HG03108 (cell line): Measurements from ENCODE around the gene MBOAT7.
"Not testable (repeated sequence)": the region's sequence is repeated elsewhere in the genome, so short reads cannot be mapped to it uniquely, and the experiment has no call there.

Experiments
- ATAC-seq: cut with Tn5 transposase; IDR thresholded peaks from one replicate; pipeline ENCODE4 v1.9.1; 2021; ENCODE audit warnings: moderate library complexity; ENCODE audit not compliant: unreplicated experiment

MBOAT7 gene, protein sequence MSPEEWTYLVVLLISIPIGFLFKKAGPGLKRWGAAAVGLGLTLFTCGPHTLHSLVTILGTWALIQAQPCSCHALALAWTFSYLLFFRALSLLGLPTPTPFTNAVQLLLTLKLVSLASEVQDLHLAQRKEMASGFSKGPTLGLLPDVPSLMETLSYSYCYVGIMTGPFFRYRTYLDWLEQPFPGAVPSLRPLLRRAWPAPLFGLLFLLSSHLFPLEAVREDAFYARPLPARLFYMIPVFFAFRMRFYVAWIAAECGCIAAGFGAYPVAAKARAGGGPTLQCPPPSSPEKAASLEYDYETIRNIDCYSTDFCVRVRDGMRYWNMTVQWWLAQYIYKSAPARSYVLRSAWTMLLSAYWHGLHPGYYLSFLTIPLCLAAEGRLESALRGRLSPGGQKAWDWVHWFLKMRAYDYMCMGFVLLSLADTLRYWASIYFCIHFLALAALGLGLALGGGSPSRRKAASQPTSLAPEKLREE

DNA sequence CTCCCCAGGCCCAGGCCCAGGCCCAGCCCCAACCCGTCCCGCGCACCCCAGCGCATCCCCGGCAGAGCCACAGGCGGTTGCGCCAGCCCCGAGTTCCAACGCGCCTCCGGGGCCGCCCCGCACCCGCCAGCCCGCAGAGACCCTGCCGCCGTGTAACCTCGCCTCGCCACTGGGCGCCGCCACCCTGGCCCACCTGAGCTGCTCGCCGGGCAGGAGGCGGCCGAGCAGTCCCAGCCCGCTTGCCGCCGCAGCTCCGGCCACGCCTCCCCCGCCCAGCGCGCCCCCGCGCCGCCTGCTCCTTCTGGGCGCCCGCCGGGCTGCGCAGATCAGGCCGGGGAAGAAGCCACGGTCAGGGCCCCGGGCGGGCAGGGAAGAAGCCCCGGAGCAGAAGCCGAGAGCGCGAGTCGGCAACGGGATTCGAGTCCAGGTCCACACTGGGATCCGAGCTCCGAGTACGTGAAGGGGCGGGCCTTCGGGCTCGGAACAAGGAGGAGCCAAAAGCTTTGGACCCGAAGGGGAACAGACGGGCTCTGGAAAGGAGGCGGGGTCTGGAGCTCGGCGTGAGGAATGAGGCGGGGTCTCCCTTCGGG lies at the start of gene MBOAT7:
Gene MBOAT7, minus strand, starts transcription at position 436 of the 590 bp plus-strand sequence. CDS start 1,072 bp downstream, outside the sequence.
- peak; percentile 36 for ATAC-seq

GRCh38 chr19:54233941-54234340 lies 44.6 kb upstream of the MBOAT7 start:
- ATAC-seq: no peak

DNA sequence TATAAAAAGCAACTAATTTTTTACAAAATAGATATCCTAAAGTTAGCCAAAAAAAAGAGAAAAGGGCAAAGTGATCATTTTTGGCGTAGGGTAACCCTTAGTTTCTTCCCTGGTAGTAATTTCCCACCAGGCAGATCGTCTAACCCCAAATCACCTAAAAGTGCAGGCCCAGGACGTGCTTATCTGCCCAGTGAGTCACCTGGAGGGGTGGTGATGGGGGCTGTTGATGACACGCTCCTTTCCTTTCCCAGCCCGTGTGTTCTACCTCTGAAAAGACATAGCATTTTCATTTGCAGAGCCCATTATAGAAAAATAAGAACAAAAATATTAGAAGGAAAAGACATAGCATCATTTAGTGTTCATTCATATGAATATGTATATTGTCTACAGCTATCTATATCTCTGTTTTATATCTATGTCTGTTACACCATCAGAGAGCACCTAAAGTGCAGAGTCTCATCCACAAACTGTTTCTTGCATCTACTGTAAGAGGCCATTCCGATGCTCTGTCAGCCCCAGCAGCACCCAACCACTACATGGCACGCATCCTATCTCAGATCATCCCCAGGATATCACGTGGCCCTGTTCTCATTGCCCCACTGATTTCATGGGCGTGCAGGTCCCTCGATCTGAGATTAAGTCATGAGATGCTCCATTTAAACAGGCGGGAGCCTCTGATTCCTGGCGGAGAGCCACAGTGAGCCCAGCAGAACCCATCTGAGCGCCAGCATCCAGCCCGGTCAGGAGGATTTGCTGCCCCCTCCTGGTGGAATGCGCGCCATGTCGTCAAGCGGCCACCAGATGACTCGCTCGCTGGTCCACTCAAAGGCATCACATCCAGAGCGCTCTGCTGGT lies 41.9 kb upstream of the MBOAT7 start:
- no peak for ATAC-seq

DNA sequence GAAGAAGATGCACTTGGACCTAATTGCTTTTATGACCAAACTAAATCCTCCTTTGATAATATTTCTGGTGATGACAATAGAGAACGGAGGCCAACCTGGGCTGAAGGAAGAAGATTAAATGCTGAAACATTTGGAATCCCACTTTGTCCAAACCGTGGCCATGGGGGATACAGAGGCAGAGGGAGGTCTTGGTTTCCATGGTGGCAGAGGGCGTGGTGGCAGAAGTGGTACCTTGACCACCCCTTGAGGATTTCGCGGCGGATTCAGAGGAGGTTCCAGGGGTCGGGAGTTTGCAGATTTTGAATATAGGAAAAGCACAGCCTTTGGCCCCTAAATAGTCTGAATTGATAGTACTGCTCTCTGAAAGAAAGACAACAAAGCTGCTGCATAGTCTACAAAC lies 40.7 kb upstream of the MBOAT7 start:
- no peak for ATAC-seq

DNA sequence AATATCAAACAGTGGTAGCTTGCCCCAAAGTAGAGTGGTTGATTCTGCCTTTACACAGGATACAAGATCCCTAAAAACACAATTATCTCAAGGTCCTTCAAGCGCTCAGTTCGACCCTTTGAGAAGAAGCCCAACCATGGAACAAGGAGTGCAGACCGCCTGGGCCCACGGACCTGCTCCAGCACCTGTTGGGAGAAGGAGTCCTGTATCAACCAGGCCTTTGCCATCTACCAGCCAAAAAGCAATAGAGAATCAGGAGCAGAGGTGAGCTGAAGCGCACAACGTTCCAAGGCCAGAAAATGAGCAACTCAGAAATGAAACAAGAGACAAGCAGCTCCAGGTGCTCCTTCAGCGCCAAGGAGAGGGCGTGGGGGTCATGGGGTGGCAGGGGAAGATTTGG lies 39.8 kb upstream of the MBOAT7 start:
- ATAC-seq: no peak

DNA sequence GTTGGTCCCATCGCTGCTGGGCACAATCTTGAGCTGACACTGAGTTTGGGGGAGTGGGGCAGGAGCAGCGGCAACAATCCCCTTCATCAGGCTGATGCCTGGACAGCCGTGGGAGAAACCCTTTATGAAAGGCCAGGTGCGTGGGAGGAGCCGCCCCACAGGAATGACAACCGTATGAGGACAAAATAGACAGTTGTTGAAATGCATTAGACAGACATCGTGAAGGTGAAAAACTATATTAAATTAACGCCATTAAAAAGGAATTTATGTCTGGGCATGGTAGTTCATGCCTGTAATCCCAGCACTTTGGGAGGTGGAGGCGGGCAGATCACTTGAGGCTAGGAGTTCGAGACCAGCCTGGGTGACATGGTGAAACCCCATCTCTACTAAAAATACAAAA lies 35.2 kb upstream of the MBOAT7 start:
- ATAC-seq: not testable (repeated sequence)

GRCh38 chr19:54223937-54224281 lies 34.5 kb upstream of the MBOAT7 start:
- not testable (repeated sequence) for ATAC-seq

DNA sequence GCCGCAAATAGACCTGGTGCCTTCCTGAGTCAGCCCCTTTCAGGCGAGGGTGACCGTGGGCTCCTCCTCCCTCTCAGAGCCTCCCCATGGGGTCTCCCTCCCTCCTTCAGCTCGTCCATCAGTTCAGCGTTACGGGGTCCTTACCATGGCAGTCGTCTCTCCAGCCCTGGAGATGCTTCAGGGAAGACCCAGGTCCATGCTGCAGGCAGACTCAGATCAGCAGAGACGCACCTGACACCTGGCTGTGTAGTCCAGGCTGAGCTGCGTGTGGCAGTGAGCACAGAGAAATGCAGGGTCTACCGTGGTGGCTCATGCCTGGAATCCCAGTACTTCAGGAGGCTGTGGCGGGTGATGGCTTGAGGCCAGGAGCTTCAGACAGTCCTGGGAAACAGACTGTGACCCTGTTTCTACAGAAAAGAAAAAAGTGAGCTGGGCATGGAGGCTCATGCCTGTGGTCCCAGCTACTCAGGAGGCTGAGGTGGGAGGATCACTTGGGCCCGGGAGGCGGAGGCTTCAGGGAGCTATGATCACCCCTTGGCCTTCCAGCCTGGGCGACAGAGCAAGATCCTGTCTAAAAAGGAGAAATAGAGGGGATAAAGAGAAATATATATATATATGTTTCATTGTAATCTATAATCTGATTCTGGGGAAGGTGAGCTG lies 34.0 kb upstream of the MBOAT7 start:
- ATAC-seq: not testable (repeated sequence)

DNA sequence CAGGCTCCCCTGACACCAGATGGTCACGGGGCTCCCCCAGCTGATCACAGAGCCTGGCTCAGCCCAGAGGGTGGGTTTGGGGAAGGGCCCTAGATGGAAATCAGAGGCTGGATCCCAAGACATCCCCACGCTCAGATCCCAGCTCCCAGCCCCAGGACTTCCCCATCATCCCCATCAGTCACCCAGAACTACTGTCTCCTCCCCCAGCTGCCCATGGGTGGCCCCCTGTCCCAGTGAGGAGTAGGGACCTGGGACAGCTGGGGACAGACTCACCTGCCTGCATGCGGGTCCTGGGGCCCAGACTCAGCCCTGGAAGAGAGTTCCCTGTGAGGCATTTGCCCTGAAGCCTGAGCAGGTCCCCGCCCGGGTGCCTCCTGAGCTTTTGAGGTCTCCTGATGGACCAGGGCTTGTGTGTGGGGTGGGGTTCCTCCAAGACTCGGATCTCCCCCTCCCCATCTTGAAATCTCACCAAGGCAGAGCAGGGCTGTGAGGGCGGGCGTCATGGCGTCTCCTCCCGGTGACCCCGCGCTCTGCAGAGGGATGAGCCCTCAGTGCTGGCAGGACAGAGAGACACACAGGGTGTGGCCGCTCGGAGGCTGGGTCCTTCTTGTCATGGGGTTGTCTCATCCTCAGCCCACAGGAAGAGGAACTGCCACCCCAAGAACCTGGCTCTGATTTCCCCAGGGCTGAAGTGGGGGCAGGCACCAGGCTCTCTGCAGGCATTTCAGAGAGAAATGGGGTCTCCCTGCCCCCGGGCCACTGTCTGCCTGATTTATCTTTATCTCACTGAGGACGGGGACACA lies 33.3 kb upstream of the MBOAT7 start, which contains the start of gene LILRB3:
Gene LILRB3, minus strand, starts transcription at position 534 of the 803 bp plus-strand sequence. Its CDS starts 31 bp downstream, at position 503.
- ATAC-seq: not testable (repeated sequence)

GRCh38 chr19:54221947-54222346 lies 32.6 kb upstream of the MBOAT7 start:
- not testable (repeated sequence) for ATAC-seq

DNA sequence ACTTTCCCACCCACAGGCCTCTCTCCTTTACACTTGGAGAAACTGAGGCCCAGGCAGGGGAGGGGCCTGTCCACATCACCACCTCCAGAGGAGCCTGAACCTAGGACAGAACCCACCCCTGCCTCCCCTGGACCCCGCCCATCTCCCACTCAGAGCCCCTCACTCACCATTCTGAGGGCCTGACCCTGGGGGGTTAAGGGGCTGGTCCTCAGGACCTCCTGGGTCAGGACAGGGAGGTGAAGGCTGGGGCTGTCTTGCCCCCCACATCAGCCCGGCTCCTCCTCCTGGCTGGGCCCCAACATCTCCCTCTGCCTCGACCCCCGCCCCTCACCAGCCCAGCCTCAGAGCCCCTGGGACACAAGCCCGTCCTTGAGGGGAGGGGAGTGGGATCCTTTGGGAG lies 30.3 kb upstream of the MBOAT7 start:
- not testable (repeated sequence) for ATAC-seq

- no peak for ATAC-seq
Observed at GRCh38 chr19:54218960-54219661, 29.7 kb upstream of the MBOAT7 start.

GRCh38 chr19:54218259-54218658 lies 28.9 kb upstream of the MBOAT7 start:
- no peak for ATAC-seq

DNA sequence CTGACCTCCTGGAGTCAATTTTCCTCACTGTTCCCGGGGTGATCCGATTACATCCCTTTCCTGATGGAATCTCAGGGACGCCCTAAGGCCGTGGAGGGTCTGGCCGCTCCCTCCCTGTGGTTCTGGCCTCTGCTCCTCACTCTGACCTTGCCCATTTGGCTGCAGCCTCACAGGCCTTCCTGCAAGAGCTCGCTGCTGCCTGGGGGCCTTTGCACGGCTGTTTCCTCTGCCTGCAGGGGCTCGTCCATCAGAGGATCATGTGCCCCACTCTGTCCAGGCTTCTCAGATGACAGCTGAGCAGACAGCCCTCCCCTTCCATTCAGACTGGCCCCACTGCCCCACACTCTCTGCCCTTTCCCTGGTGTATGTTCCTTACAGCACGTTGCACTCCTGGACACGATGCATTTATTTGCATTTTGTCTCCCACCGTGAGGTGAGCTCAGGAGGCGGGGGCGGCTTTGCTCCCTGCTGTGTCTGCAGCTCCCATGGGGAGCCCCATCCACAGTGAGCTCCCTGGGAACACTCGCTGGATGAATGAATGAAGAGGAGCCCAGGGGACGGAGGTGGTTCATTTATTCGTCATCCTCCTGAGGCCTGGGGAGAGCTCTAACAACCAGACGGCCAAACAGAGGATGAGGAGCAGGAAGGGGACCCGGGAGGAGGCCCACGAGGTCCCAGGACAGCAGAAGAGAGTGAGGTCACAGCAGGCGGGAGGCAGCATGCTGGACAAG lies 28.3 kb upstream of the MBOAT7 start:
- ATAC-seq: not testable (repeated sequence)

DNA sequence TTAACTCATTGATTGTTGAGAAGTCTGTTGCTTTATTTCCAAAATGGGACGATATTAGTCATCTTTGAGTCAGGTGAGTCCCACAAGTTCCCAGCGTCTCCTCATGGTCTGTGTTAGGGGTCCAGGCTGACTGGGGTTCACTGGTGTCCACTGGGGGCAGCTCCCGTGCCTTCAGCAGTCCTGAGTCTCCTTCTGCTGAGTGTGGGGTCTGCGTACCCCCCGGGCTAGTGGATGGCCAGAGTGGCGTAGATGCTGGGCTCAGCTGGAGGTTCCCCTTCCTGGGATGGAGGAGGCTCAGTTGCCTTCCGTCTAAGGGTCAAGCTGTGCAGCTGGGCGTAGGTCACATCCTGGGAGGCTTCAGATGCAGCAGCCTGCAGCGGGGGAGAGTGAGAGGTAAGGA lies 27.5 kb upstream of the MBOAT7 start:
- ATAC-seq: no peak

DNA sequence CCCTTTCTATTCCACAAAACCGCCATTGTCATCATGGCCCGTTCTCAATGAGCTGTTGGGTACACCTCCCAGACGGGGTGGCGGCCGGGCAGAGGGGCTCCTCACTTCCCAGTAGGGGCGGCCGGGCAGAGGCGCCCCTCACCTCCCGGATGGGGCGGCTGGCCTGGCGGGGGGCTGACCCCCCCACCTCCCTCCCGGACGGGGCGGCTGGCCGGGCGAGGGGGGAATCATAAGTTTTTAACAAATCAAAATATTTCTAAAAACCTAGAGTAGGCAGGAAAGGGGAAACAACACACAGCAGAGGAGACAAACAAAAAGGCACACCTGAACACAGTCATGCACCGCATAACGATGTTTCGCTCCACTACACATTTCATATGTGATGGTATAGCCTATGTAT lies 25.4 kb upstream of the MBOAT7 start:
- not testable (repeated sequence) for ATAC-seq

DNA sequence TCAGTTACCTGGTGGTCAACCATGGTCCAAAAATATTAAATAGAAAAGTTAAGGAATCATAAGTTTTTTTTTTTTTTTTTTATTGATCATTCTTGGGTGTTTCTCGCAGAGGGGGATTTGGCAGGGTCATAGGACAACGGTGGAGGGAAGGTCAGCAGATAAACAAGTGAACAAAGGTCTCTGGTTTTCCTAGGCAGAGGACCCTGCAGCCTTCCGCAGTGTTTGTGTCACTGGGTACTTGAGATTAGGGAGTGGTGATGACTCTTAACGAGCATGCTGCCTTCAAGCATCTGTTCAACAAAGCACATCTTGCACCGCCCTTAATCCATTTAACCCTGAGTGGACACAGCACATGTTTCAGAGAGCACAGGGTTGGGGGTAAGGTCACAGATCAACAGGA lies 24.8 kb upstream of the MBOAT7 start:
- not testable (repeated sequence) for ATAC-seq

- no peak for ATAC-seq
Observed at GRCh38 chr19:54211235-54211634, 21.9 kb upstream of the MBOAT7 start.
